NCI-H446 (cell line): Measurements from ENCODE around the gene PTX3.

ENCODE experiments used
- DNase-seq, 2 experiments: peaks; one replicate each; lab custom pipeline; 2025; lab: John Stamatoyannopoulos, UW

Gene PTX3

DNA sequence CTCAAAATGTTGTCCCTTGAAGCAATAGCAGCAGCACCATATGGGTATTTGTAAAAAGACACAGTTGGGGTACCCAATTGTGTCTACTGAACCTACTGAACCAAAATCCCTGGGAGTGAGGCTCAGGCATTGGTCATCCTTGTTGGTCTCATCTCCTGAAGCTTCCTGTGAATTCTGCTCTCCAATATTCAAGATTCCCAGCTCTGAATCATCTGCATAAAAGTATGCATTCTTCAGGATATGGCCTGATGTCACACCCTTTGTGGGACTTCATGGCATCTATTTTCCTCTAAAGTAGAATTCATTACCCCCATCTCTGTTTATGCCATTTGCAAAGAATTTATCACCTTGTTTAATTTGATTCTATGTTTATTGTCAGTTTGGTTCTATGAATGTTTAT lies 13.3 kb upstream of the PTX3 start:
- DNase-seq: no peak

DNA sequence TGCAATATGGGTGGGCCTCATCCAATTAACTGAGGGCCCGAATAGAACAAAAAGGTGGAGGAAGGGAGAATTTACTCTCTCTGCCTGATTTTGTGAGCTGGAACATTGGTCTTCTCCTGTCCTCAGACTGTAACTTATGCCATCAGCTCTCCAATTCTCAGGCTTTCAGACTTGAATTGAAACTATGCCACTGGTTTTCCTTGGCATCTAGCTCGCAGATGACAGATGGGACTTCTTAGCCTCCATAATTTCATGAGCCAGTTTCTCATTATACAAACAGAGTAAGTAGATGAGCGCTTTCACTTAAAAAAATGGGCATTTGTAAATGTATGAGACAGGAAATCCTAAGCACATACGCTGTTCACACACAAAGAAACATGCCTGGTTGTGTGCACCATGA lies 8.7 kb upstream of the PTX3 start:
- DNase-seq: peak; percentile 91 to 92

DNA sequence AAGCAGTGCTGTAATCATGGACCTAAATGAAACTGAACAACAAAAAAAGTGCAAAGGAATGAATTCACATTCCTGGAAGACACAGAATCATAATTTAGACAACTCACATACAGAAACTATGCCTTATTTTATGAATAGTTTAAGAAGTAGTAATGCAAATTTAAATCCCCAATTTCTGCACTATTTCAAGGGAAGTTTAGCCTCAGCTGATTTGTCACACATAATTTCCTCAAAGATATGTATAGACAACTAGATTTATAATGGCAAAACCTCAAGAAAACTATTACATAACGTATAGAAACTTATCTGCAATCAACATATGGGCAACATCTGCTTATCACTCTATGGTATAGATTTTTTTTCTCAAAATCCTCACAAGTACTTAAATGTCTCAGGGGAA lies 7.8 kb upstream of the PTX3 start:
- no peak for DNase-seq

DNA sequence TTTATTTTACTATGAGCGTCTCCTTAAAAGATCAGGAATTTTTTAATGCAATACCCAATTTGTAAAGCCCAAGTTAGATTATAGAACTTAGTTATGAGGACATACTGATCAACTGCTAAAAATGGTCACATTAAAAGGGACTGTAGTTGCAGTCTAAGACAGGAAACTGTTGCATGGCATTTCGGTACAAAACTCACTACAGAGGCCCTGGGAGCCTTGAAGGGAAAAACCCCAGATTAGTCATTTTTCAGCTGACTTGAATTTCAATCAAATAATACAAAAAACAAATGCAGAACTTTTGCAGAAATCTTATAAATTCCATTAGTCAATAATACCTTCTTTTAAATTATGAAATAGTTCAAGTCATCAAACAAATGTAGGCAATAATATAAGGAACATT lies 6.9 kb upstream of the PTX3 start:
- no peak for DNase-seq

DNA sequence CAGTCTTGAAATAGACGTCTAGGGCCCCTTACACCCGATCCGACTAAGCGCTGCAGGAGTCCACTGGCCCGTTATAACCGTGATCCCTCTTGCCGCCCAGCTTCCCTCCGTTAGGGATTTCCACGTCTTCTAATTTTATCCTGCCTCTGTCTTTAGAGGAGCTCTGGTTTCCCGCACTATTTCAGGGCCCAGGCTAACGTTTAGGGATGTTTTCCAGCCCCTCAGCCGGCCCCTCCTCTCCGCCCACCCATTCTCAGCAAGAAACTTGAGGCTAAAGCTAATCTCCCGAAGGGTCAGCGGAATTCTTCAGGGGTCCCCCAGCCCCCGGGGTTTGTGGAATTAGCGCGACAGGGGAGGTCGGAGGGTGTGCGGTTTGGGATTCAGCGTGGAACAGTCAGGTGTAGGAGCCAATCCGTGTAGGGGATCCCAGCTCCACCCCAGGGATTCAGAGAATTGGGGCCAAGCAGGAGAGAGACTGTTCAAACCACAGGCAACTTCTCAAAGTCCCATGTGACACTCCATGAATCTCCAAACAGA lies 1.6 kb downstream of the PTX3 start:
- DNase-seq: peak; percentile 45 to 58

DNA sequence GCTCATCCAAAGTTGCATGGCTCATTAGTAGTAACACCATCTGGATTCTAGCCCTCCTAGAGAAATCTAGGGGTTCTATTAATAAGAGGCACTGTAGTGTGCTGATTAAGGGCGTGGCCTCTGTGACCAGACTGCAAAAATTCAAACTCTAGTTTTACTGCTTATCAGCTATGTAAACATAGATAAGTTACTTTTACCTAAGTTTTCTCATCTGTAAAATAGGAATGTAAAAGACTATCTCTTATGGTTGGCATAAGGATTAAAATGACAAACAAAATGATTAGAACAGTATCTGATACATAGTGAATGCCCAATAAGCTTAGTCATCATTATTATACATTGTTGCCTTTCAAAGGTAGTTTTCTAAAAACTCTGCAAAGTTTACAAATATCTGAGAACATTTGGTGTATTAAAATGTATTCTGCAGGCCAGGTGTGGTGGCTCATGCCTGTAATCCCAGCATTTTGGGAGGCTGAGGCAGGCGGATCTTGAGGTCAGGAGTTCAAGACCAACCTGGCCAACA lies 4.5 kb downstream of the PTX3 start:
- DNase-seq: peak; percentile 27 to 48

DNA sequence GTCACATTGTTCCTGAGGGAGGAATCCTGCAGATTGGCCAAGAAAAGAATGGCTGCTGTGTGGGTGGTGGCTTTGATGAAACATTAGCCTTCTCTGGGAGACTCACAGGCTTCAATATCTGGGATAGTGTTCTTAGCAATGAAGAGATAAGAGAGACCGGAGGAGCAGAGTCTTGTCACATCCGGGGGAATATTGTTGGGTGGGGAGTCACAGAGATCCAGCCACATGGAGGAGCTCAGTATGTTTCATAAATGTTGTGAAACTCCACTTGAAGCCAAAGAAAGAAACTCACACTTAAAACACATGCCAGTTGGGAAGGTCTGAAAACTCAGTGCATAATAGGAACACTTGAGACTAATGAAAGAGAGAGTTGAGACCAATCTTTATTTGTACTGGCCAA lies 6.1 kb downstream of the PTX3 start:
- DNase-seq: no peak

DNA sequence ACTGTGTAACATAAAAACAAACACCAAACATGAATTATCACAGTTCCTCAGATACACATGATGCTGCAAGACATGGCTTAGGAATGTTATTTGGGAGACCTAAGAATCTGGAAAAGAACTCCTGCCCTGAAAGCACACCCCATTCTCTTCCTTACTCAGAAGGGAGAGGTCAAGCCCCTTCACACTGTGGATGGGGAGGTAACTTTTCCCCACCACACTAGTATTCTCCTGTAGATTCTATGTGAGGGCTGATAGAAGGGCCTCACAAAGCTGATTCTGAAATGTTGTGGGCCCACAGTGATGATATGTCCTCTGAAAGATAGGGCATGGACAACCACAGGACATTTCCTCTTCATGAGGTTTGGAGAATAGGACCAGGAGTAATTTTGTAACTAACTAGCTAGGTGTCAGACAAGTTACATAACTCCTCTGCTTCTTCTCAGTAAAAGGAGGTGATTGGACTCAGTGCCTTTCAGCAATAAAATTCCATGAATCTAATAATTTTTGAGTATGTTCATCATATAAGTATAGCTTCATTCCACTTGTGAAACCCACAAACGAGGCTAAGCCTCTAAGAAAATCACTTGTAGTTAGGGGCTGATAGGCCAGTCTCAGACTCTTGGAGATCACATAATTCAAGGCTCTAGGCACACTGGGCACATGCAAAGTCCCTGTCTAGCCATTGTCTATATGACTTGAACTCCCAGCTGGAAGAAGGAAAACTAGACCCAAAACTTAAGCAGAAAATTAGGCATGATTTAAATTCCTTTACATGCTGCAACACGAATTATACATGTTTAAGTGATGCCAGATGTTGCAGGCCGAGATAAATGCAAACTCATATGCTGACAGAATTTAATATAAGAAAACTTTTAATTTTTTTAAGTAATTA lies 7.5 kb downstream of the PTX3 start:
- DNase-seq: no peak

DNA sequence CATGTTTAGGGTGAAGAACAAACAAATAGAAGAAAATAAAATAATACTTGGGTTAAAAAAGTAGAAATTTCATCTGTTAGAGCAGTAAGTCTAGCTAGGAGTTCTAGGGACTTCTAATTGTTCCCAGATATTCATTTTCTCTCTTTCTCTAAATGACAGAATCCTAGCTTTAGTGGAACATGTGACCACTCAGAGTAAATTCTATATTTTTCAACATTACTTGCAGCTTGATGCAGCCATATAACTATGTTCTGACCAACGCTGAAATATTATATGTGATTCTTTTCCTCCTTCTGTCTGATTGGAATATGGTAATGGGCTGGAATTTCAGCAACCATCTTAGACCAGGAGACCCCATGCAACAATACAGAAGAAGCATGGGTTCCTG lies 8.1 kb downstream of the PTX3 start:
- no peak for DNase-seq

DNA sequence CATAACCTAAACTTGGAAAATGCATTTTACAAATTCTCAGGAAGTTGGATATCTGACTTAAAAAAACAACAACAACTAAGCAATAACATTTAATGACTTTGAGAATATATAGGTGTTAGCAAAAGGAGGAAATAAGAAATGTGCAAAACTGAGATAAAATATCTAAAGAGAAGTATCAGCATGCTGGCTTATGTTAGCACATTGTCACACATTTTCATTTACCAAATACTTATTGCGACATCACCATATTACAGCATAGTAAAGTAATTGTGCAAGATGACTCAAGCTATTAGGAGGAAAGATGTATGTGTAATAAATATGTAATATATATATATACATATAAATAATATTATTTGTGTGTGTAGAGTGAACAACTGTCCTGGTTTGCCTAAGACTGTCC lies 9.2 kb downstream of the PTX3 start:
- DNase-seq: no peak

DNA sequence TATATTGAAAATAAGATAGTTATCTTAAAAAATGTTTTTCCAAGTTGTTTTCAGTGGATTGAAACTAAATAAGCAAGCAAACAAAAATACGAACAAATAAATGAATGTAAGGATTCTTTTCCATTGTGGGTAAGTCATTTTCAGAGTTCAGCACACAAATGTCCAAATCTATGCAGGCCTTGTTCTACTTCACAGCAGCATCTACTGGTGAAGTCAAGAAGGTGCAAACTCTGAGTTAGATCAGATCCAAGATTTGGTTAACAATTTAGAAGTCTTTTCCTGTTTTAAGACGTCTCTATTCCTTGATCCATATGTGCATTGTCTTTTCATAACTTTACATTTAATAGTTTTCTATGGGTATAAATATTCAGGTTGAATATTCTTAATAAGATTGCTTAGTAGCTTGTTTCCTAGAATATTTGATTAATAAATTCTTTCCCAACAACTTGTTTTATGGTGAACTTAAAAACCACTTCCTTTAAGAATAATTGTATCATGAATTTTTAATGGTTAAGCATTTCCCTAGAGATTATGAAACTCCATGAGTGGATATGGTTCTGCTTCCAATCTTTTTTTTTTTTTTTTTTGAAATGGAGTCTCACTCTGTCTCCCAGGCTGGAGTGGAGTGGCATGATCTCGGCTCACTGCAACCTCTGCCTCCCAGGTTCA lies 10.5 kb downstream of the PTX3 start:
- peak; percentile 46 to 75 for DNase-seq

DNA sequence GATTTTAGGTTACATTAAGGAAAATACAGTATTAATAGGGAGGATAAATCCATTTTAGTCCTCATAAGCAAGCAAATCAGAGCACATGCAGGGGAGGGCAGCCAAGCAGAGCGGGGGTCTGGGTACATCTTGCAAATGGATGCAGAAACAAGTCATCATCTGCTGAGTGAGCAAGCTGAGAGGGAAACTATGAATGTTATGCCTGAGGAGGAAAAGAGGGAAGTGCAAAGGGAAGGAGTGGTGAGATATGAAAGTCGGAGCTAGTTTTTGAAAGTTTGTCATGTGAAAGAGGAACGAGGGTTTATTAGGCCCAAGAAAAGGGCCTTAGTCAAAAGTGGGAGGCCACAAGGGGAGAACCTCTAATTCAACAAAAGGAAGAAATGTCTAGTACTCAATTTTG lies 15.4 kb downstream of the PTX3 start:
- no peak for DNase-seq

DNA sequence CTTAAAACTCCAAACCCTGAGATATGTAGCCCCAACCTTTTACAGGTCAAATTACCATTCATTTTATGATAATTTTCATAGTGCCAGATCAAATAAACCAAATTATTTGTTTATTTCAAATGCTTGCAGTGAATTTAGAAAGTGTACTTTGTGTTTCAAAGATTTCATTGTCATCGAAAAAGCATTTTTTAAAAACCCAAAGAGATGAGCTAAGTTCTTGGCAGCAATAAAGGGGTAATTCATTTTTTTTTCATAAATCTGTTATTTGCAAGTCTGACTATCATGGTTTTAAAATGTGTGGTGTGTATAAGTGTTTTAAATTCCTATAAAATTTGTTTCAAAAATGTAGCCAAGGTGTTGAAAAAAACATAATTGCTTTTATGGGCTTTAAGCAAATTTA lies 17.2 kb downstream of the PTX3 start:
- no peak for DNase-seq

DNA sequence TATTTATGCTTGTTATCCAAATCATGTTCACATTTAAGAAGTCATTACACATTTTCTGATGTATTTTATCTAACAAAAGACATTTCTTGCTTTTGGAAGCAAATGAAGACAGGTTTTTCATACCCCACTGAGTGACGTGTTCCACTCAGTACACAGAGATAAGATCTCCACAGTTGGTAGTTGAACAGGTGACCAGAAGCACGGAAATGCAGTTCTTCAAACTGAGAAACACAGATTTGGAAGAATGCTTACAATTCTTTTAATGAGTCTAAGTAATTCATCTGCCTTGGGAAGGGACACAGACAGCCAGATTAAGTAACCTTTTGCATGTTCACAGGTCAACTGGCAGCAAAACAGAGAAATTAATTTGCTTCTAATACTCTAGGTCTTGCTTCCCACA lies 23.1 kb downstream of the PTX3 start:
- DNase-seq: no peak

DNA sequence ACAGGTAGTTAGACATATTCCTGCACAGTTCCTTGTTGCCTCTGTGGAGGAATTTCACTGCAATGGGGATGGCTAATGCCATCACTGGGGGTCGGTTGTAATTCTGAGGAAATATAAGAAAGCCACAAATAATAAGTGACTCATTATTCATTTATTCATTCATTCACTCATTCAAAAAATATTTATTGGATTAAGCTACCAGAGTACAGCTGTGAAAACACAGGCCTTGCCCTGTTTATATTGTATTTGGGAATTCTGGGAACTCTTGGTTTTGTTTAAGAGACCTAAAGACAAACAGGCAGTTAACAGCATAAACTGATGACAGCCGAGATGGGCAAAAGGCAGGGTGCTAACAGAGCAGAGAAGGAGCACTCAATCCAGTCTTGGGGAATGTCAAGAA lies 23.6 kb downstream of the PTX3 start:
- DNase-seq: no peak

DNA sequence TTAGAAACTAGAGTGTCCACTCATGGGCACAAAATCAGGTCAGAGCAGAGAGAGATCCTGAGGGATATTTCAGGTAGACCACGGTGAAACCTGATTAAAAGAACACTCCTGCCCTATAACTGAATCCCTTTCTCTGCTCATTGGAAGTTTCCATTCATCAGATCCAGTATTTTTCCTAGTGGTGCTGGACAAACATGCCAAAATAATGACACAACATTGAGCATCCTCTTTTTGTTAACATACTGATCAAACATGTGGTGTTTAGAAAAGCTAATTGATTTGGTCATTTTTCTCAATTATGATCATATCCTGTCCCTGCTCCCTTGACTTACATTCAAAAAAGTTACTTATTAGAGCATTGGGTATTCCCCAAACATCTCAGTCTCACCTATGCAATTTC lies 27.2 kb downstream of the PTX3 start:
- DNase-seq: no peak

DNA sequence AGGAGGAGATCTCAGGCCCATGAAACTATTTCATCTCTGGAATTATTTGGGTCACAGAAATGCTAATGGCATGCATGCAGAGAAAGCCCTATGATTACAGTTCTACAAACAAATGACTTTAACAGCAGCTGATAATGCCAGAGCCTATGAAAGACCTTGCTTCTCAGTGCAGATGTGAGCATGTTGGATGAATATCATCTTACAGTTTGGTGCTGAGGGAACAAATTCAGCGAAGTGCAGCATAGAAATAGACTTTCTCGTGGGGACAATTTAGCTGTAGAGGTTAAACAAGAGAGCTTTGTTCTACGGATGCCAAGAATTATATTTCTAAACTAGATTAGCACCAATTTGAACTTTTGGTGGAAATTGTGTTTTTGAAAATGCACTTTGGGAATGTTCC lies 27.7 kb downstream of the PTX3 start:
- DNase-seq: no peak

DNA sequence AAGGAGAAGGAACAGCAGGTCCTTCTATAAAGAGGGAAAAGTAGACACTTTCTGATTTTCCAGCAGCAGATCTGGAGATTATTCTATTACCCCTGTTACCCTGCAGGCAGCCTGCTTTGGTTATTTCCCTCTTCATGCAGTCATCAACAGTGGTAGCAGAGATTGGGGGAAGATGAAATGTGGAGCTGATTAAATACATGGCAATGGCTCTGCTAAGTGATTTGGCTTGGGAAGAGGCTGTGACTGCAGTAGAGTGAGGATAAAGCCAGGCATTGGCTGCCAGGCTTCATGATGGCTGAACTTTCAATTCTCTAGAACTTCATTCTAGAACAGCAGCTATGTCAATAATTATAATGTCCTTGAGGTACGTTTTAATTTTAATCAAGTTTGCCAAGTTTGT lies 29.1 kb downstream of the PTX3 start:
- no peak for DNase-seq

DNA sequence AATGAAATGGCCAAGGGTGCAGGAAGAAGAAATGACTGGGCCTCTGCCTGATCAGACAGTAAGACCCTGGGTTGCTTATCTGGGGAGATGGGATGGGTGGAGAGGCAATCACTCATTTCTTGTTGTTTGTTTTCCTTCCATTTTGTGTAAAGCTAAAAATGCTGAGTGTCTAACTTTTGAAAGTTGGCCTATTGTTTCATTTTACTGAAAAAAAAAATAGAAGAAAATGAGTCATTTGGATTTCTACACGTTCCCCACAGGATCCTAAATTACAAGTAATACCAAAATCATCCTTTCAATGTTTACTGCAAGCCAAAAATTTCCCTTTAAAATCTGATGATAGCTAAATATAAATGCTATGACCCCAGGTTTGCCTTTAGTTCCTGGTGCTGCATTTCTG lies 30.6 kb downstream of the PTX3 start:
- DNase-seq: no peak

DNA sequence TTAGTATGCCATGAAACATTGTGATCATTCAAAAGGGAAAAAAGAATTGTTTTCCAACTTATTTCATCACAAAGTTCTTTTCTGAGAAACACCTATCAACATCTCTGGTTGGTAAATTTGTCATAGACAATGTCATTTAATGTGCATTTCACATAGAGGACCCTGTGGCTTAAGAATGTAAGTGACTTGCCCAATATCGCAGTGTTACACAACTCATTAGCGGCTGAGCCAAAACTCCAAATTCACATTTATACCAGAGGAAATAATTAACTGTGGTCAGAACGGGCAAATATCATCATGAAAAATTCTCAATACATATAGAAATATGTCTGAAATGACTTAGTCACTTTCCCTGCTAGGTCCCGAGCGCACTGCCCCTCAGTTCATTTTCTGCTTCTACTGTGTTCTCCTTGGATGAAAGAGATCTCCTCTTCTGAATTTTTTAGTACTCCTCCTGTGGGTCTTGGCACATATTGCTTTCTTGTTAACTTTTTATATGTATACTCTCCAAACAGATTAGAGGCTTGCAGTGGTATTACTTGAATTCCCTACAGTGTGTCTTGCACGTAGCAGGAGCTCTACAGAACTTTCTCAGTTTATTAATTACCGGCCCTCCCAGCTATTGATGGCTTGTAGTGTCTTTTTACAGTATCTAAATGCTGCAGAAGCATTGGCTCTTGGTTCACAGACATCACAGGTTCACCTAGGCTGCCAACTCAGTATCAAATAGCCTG lies 33.1 kb downstream of the PTX3 start:
- DNase-seq: no peak

DNA sequence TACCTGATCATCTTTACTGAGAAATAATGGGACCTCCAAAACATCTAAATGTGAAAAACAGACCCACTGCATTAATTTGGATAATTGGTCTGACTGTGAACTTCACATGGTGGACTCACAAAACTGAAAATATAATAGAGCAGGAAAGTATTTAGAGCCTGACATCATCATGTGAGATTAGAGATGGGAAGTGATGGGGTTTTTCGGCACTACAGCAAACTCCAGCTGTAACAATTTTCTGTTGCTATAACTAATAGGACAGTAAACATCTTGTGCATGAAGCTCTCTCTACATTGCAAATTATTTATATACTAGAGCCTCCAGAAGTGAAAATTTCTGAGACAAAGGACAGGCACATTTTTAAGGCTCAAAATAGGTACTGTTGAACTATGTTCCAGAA lies 34.4 kb downstream of the PTX3 start:
- no peak for DNase-seq

DNA sequence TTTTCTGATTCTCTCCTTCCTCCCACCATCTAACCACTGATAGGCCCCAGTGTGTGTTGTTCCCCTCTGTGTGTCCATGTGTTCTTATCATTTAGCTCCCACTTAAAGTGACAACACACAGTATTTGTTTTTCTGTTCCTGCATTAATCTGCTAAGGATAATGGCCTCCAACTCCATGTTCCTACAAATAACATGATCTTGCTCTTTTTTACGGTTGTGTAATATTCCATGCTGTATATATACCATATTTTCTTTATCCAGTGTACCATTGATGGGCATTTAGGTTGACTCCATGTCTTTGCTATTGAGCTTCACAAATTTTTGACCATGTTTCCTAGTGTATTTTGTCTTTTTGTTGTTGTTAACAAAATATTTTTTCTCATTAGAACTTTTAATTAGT lies 36.0 kb downstream of the PTX3 start:
- no peak for DNase-seq
